ENCODE data around the gene AKAP13. TPM values are rescaled to one million over a fixed set of nuclear protein-coding genes. Genes with fewer than 3 reads are reported as not detected.

Gene AKAP13
- total and polyA plus RNA-seq, 2 of the 13 experiments (the other 11 are each of a cell fraction or from before 2014, with no cell fraction given) = 6.7 to 27.1 TPM

- CTCF ChIA-PET (ENCODE audit: low intra/inter-chr PET ratio, low total read pairs) = no interaction called here
- BruUV-seq (replicated peaks) = TSS peak; percentile 45
- no peak for DNase-seq (ENCODE audit: low spot score)
- H3K36me3 ChIP-seq (replicated peaks in 1 of 2; ENCODE audit: control insufficient read depth in 1 of 2, insufficient read depth in 2 of 2, low read length in 2 of 2) = peaks cover 21 to 50% of the 10 kb centered on the region in 2 experiments; a peak in 4 of 5 replicates
- H3K4me3 ChIP-seq (replicated peaks in 1 of 3; ENCODE audit: insufficient read depth in 1 of 3, low read depth in 2 of 3, low read length in 3 of 3) = no peak overlapping the region
- ATAC-seq = no peak; the same call in 2 of the 3 replicates
- WGBS (ENCODE audit: low lambda C conversion rate) = 89% methylated on average over 14 of the region's 14 CpGs
- TF ChIP-seq, protein P1, sequence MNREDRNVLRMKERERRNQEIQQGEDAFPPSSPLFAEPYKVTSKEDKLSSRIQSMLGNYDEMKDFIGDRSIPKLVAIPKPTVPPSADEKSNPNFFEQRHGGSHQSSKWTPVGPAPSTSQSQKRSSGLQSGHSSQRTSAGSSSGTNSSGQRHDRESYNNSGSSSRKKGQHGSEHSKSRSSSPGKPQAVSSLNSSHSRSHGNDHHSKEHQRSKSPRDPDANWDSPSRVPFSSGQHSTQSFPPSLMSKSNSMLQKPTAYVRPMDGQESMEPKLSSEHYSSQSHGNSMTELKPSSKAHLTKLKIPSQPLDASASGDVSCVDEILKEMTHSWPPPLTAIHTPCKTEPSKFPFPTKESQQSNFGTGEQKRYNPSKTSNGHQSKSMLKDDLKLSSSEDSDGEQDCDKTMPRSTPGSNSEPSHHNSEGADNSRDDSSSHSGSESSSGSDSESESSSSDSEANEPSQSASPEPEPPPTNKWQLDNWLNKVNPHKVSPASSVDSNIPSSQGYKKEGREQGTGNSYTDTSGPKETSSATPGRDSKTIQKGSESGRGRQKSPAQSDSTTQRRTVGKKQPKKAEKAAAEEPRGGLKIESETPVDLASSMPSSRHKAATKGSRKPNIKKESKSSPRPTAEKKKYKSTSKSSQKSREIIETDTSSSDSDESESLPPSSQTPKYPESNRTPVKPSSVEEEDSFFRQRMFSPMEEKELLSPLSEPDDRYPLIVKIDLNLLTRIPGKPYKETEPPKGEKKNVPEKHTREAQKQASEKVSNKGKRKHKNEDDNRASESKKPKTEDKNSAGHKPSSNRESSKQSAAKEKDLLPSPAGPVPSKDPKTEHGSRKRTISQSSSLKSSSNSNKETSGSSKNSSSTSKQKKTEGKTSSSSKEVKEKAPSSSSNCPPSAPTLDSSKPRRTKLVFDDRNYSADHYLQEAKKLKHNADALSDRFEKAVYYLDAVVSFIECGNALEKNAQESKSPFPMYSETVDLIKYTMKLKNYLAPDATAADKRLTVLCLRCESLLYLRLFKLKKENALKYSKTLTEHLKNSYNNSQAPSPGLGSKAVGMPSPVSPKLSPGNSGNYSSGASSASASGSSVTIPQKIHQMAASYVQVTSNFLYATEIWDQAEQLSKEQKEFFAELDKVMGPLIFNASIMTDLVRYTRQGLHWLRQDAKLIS (CRISPR knock-in tag; IDR thresholded peaks at IDR 0.05) = no peak
- TF ChIP-seq FOXA1 (IDR thresholded peaks at IDR 0.05) = no peak
- 0 out of 2 replicates have a peak, but pooled peaks have one; percentile 15 for TF ChIP-seq FOXA1 (CRISPR knock-in tag; IDR thresholded peaks at IDR 0.05)
- no peak for TF ChIP-seq PHF8 (CRISPR knock-in tag; IDR thresholded peaks at IDR 0.05)
- TF ChIP-seq FOXA3 (CRISPR knock-in tag; IDR thresholded peaks at IDR 0.05) = no peak
- no peak for TF ChIP-seq ZNF577 (CRISPR knock-in tag; IDR thresholded peaks at IDR 0.05; ENCODE audit: borderline replicate concordance, low read depth)
- no peak for TF ChIP-seq ZNF576 (CRISPR knock-in tag; IDR thresholded peaks at IDR 0.05)
- no peak for TF ChIP-seq REPIN1 (CRISPR knock-in tag; IDR thresholded peaks at IDR 0.05; ENCODE audit: borderline replicate concordance, low read depth)
- TF ChIP-seq MXD3 (CRISPR knock-in tag; IDR thresholded peaks at IDR 0.05) = no peak
- no peaks in the 10 kb centered on the region for H3K27me3 ChIP-seq (ENCODE audit: control insufficient read depth in 1 of 2, insufficient read depth in 2 of 2, low read length in 2 of 2)
- no peaks in the 10 kb centered on the region for H3K9me3 ChIP-seq (ENCODE audit: low read length)
- peaks cover 9% of the 10 kb centered on the region for H3K4me1 ChIP-seq (ENCODE audit: insufficient read depth, low read length)
- no peak overlapping the region for H2AFZ ChIP-seq (ENCODE audit: low read length)
- H4K20me1 ChIP-seq (ENCODE audit: insufficient read depth, low read length) = no peaks in the 10 kb centered on the region
- POLR2A ChIA-PET = no interaction called here
- H3K9ac ChIP-seq (ENCODE audit: insufficient read depth, low read depth, low read length) = no peak overlapping the region
- no peak for FAIRE-seq
- intact Hi-C loops (cut with micrococcal nuclease; ENCODE audit: unreplicated experiment) = no loop called here
- in situ Hi-C loops (cut with HindIII; ENCODE audit: extremely low pct_ligation_motif_present, low pct_unique_long_range_greater_than_20kb) = no loop called here
- H3K4me2 ChIP-seq (ENCODE audit: low read depth, low read length) = no peak overlapping the region
- no peak overlapping the region for H3K27ac ChIP-seq (ENCODE audit: extremely low read length, insufficient read depth, low read length)
- no peaks in the 10 kb centered on the region for H3K79me2 ChIP-seq (ENCODE audit: insufficient read depth, low read length)
Measured at GRCh38 chr15:85579957-85580694, 199.7 kb downstream of the AKAP13 start.
